ENCODE data around the gene CHST6.

Gene CHST6

GRCh38 chr16:75482434-75483205 is 12.6 kb downstream of the CHST6 start:
- no peaks in the 10 kb centered on the region for H3K9me3 ChIP-seq (ENCODE audit: low read depth, low read length)
- H3K27ac ChIP-seq: no peak overlapping the region
- no peaks in the 10 kb centered on the region for H3K36me3 ChIP-seq (ENCODE audit: insufficient read depth, low read length)
- no peak overlapping the region for H3K9ac ChIP-seq (ENCODE audit: insufficient read length)
- DNase-seq (ENCODE audit: low read depth, low spot score): no peak
- H3K4me3 ChIP-seq: no peak overlapping the region
- TF ChIP-seq FOXP2 (optimal IDR thresholded peaks at IDR 0.05; ENCODE audit: control extremely low read depth, extremely low read length, insufficient read depth): no peak
- no peak for TF ChIP-seq EZH2 (IDR thresholded peaks at IDR 0.05)
- TF ChIP-seq POLR2AphosphoS5 (IDR thresholded peaks at IDR 0.05; ENCODE audit: borderline replicate concordance, low read depth, low read length): no peak

DNA sequence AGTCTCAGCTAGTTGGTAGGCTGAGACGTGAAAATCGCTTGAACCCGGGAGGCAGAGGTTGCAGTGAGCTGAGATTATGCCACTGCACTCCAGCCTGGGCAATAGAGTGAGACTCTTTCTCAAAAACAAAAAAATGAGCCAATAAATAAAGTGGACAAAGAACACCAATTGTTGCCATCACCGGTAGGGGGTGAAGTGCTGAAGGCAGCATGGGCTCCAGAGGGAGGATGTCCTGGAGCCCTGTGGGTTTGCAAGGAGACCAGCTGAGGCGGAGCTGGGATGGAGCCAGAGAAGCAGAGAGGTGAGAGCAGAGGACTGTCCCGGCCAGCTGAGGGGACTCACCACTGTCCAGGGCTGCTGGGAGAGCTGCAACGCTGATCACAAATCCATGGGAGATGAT is 13.8 kb downstream of the CHST6 start:
- DNase-seq (ENCODE audit: low read depth, low spot score): no peak
- TF ChIP-seq EZH2 (IDR thresholded peaks at IDR 0.05) (no peak), FOXP2 (optimal IDR thresholded peaks at IDR 0.05; ENCODE audit: control extremely low read depth, extremely low read length, insufficient read depth) (no peak), POLR2AphosphoS5 (IDR thresholded peaks at IDR 0.05; ENCODE audit: borderline replicate concordance, low read depth, low read length) (no peak)

GRCh38 chr16:75479421-75479990 is 15.7 kb downstream of the CHST6 start:
- no peak for DNase-seq (ENCODE audit: low read depth, low spot score)
- no peaks in the 10 kb centered on the region for H3K9me3 ChIP-seq (ENCODE audit: low read depth, low read length)
- H3K27ac ChIP-seq: no peak overlapping the region
- no peak overlapping the region for H3K4me3 ChIP-seq
- TF ChIP-seq FOXP2 (optimal IDR thresholded peaks at IDR 0.05; ENCODE audit: control extremely low read depth, extremely low read length, insufficient read depth) (no peak), POLR2AphosphoS5 (IDR thresholded peaks at IDR 0.05; ENCODE audit: borderline replicate concordance, low read depth, low read length) (no peak), EZH2 (IDR thresholded peaks at IDR 0.05) (no peak)
- H3K36me3 ChIP-seq (ENCODE audit: insufficient read depth, low read length): no peaks in the 10 kb centered on the region
- no peak overlapping the region for H3K9ac ChIP-seq (ENCODE audit: insufficient read length)

More for the DNA sequence above, 13.8 kb downstream of the CHST6 start:
- Histone ChIP-seq H3K4me3 (no peak overlapping the region), H3K27ac (no peak overlapping the region), H3K9me3 (ENCODE audit: low read depth, low read length) (no peaks in the 10 kb centered on the region), H3K9ac (ENCODE audit: insufficient read length) (no peak overlapping the region), H3K36me3 (ENCODE audit: insufficient read depth, low read length) (no peaks in the 10 kb centered on the region)

DNA sequence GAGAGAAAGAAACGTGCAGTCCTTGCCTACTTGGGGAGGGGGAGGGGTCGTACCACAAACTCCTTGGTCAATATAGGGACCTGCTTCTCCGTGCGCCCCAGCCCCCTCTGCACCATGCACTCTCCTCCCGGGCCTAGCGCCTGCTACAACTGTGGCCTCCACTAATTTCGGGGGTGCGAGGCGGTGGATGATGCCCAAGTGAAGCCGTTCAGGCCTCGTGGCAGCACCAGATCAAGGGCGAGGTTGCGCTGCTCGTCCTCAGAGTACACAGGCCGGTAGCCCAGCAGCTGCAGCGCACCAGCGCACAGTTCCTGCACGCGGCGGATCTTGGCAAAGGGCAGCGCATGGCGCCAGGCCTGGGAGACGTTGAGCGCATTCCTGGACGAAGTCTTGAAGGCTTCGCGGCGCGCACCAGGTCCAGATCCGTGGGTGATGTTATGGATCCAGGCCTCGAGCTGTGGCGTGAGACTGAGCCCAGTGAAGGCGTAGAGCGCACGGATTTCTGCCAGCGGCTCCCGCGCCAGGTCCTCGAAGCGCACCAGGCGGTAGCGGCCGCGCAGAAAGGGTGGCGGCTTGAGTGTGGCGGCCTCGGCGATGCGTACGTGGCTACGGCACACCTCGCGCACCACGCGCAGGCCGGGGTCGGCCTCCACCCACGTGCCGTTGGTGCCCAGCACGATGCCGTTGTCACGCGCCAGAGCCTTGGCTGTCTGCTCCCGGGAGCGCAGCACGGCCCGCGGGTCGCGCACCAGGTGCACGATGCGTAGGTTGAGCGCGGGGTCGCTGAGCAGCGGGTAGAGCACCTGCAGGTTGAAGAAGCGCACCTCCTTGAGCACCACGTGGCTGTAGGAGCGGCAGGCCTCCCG is 16.5 kb downstream of the CHST6 start:
- TF ChIP-seq EZH2 (IDR thresholded peaks at IDR 0.05): no peak
- no peak for TF ChIP-seq POLR2AphosphoS5 (IDR thresholded peaks at IDR 0.05; ENCODE audit: borderline replicate concordance, low read depth, low read length)
- no peak for TF ChIP-seq FOXP2 (optimal IDR thresholded peaks at IDR 0.05; ENCODE audit: control extremely low read depth, extremely low read length, insufficient read depth)
- Histone ChIP-seq H3K4me3 (no peak overlapping the region), H3K27ac (no peak overlapping the region), H3K9me3 (ENCODE audit: low read depth, low read length) (no peaks in the 10 kb centered on the region), H3K9ac (ENCODE audit: insufficient read length) (no peak overlapping the region), H3K36me3 (ENCODE audit: insufficient read depth, low read length) (no peaks in the 10 kb centered on the region)
- no peak for DNase-seq (ENCODE audit: low read depth, low spot score)

GRCh38 chr16:75477680-75478473 is 17.4 kb downstream of the CHST6 start:
- H3K36me3 ChIP-seq (ENCODE audit: insufficient read depth, low read length): no peaks in the 10 kb centered on the region
- H3K9ac ChIP-seq (ENCODE audit: insufficient read length): no peak overlapping the region
- no peak for DNase-seq (ENCODE audit: low read depth, low spot score)
- H3K4me3 ChIP-seq: no peak overlapping the region
- TF ChIP-seq FOXP2 (optimal IDR thresholded peaks at IDR 0.05; ENCODE audit: control extremely low read depth, extremely low read length, insufficient read depth) (no peak), EZH2 (IDR thresholded peaks at IDR 0.05) (no peak), POLR2AphosphoS5 (IDR thresholded peaks at IDR 0.05; ENCODE audit: borderline replicate concordance, low read depth, low read length) (no peak)
- H3K9me3 ChIP-seq (ENCODE audit: low read depth, low read length): no peaks in the 10 kb centered on the region
- no peak overlapping the region for H3K27ac ChIP-seq

DNA sequence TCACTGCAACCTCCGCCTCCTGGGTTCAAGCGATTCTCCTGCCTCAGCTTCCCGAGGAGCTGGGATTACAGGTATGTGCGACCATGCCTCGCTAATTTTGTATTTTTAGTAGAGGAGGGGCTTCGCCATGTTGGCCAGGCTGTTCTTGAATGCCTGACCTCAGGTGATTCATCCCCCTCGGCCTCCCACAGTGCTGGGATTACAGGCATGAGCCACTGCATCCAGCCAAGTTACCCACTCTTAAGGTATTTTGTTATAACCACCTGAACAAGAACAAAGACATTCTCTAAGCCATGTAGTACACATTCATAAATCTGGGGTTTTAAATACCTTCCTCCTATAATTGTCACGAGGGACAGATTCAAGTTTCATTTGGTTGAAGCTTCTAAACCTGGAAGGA is 18.4 kb downstream of the CHST6 start:
- no peak for TF ChIP-seq POLR2AphosphoS5 (IDR thresholded peaks at IDR 0.05; ENCODE audit: borderline replicate concordance, low read depth, low read length)
- no peak for TF ChIP-seq FOXP2 (optimal IDR thresholded peaks at IDR 0.05; ENCODE audit: control extremely low read depth, extremely low read length, insufficient read depth)
- no peak for TF ChIP-seq EZH2 (IDR thresholded peaks at IDR 0.05)
- Histone ChIP-seq H3K9ac (ENCODE audit: insufficient read length) (no peak overlapping the region), H3K27ac (no peak overlapping the region), H3K9me3 (ENCODE audit: low read depth, low read length) (no peaks in the 10 kb centered on the region), H3K4me3 (no peak overlapping the region), H3K36me3 (ENCODE audit: insufficient read depth, low read length) (no peaks in the 10 kb centered on the region)
- no peak for DNase-seq (ENCODE audit: low read depth, low spot score)

GRCh38 chr16:75475420-75475847 is 19.8 kb downstream of the CHST6 start:
- H3K4me3 ChIP-seq: no peak overlapping the region
- TF ChIP-seq POLR2AphosphoS5 (IDR thresholded peaks at IDR 0.05; ENCODE audit: borderline replicate concordance, low read depth, low read length): no peak
- TF ChIP-seq FOXP2 (optimal IDR thresholded peaks at IDR 0.05; ENCODE audit: control extremely low read depth, extremely low read length, insufficient read depth): no peak
- TF ChIP-seq EZH2 (IDR thresholded peaks at IDR 0.05): no peak
- DNase-seq (ENCODE audit: low read depth, low spot score): no peak
- no peak overlapping the region for H3K9ac ChIP-seq (ENCODE audit: insufficient read length)
- H3K36me3 ChIP-seq (ENCODE audit: insufficient read depth, low read length): no peaks in the 10 kb centered on the region
- no peaks in the 10 kb centered on the region for H3K9me3 ChIP-seq (ENCODE audit: low read depth, low read length)
- H3K27ac ChIP-seq: no peak overlapping the region
